Kidney epithelial cell (primary cell): ENCODE data around the gene FOCAD. TPM values are rescaled to one million over a fixed set of nuclear protein-coding genes. Genes with fewer than 3 reads are reported as not detected.

Experiments used
- DNase-seq: peaks from one replicate; pipeline ENCODE4 v3.0.0-alpha.2; 2010; ENCODE audit warnings: low read depth
- H3K27me3 ChIP-seq: 2 replicates; pipeline ENCODE4 v1.6.0; 2011; ENCODE audit warnings: low read length; ENCODE audit not compliant: control insufficient read depth, insufficient read depth
- H3K36me3 ChIP-seq: 2 replicates; pipeline ENCODE4 v1.5.1; 2011; ENCODE audit warnings: low read length; ENCODE audit not compliant: control insufficient read depth, insufficient read depth
- H3K4me3 ChIP-seq: 2 replicates; pipeline ENCODE4 v1.5.1; 2011; ENCODE audit warnings: low read depth, mild to moderate bottlenecking, control low read depth, low read length
- total RNA-seq: library from RNA; depleted of rRNA; stranded (reverse); fragments of >200 nt; gene quantifications from 2 replicates; pipeline ENCODE4 v1.2.3, GENCODE V29; 2015
- TF ChIP-seq, protein P1 (sequence below): IDR thresholded peaks from 2 replicates; pipeline ENCODE4 v1.5.1; 2011; ENCODE audit warnings: mild to moderate bottlenecking, moderate library complexity, low read length, control low read depth, inconsistent platforms; ENCODE audit not compliant: insufficient read depth, poor library complexity, severe bottlenecking

The FOCAD gene
- total RNA-seq, 1 donor from 2014 or later: 62.9 TPM

DNA sequence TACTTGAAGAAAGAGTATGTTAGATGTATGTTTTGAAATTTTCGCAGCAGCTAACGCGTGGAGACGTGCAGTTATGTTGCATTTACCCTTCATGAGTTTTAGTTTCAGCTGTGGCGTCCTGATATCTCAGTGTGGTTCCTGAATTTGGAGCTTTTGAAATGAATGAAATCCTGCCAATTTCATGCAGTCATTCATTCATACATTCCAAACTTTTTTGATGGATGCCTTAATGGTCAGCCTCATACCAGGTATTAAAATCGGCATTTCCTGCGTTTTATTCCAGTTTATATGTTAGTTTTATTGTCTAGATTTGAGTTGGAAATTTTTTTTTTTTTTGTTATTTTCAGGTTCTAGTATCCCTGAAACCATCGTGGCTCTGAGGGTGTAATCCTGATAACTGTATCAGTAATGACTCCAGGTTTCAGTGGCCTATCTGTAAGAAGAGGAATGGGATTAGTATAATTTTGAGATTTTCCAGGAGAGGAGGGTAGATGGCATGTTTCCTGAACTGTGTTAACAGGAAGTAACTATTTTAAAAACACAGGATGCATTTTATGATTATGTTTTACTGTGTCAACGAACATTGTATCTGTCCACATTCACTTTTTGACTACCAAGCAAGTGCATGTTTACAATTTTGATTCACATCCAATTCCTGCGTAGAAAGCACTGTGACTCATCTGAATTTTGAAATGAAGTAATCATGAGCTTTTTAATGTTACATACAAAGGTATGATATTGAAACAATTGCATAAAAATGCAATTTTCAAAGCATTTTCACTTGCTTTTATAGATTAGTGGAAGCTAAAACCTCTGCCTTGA lies 1.0 kb downstream of the FOCAD start:
- TF ChIP-seq, protein P1, sequence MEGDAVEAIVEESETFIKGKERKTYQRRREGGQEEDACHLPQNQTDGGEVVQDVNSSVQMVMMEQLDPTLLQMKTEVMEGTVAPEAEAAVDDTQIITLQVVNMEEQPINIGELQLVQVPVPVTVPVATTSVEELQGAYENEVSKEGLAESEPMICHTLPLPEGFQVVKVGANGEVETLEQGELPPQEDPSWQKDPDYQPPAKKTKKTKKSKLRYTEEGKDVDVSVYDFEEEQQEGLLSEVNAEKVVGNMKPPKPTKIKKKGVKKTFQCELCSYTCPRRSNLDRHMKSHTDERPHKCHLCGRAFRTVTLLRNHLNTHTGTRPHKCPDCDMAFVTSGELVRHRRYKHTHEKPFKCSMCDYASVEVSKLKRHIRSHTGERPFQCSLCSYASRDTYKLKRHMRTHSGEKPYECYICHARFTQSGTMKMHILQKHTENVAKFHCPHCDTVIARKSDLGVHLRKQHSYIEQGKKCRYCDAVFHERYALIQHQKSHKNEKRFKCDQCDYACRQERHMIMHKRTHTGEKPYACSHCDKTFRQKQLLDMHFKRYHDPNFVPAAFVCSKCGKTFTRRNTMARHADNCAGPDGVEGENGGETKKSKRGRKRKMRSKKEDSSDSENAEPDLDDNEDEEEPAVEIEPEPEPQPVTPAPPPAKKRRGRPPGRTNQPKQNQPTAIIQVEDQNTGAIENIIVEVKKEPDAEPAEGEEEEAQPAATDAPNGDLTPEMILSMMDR: no peak
- no peak for DNase-seq
- Histone ChIP-seq H3K4me3 (peak overlapping the region; percentile 84), H3K36me3 (no peaks in the 10 kb centered on the region), H3K27me3 (no peaks in the 10 kb centered on the region)

DNA sequence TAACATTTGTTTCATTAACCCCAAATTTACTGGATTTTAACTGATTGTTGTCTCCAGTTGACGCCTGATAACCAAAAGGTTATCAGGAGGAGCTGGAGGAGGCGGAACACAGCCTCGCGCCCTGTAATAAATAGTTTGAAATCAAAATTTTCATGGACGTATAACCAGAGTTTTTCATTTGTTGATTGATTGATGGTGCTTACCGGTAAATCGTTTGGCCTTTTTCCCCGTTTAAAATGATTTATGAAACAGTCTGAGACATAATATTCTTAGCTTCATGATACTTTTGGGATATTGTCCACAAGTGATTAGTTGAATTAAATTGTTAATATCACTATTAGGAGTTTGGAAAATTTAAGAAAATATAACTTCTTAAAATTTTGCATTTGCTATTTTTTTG lies 1.7 kb downstream of the FOCAD start:
- H3K4me3 ChIP-seq: no peak overlapping the region
- TF ChIP-seq, protein P1: no peak
- DNase-seq: no peak
- H3K36me3 ChIP-seq: no peaks in the 10 kb centered on the region
- no peaks in the 10 kb centered on the region for H3K27me3 ChIP-seq

DNA sequence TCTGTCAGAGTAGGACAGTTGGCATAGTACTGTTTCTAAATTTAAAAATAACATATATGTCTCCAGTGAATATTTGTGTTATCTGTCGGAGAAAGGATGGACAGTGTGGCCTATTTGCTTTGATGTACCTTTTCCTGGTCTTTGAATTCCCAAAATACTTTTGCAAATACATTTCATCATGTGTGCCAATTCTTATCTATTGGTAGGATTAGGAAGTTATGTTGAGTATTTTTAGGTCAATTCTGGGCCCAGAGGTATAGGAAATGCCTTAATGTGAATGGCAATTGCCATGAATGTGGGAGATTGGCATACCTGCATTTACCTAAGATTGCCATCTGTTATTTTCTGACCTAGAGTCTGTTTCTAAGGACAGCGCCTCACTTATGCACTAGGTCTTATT lies 5.8 kb downstream of the FOCAD start:
- no peaks in the 10 kb centered on the region for H3K36me3 ChIP-seq
- TF ChIP-seq, protein P1: no peak
- no peaks in the 10 kb centered on the region for H3K27me3 ChIP-seq
- H3K4me3 ChIP-seq: no peak overlapping the region
- no peak for DNase-seq

DNA sequence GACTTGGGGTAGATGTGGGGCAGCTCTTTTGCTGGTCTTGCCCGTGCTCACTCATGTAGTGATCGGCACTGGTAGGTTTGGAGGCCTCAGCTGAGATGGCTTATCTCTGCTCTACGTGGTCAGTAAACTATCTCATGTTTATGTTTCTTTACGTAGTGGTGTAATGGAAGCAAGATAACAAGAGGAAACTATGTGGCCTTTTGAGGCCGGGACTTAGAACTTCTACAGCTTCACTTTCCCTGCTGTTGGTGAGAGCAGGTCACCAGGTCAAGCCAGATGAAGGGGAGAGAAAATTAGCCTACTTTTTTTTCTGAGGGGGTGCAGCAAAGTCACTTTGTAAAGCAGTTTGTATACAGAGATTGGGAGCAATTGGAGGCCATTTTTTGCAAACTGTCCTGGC lies 8.5 kb downstream of the FOCAD start:
- Histone ChIP-seq H3K36me3 (no peaks in the 10 kb centered on the region), H3K27me3 (no peaks in the 10 kb centered on the region), H3K4me3 (no peak overlapping the region)
- no peak for DNase-seq
- TF ChIP-seq, protein P1: no peak

DNA sequence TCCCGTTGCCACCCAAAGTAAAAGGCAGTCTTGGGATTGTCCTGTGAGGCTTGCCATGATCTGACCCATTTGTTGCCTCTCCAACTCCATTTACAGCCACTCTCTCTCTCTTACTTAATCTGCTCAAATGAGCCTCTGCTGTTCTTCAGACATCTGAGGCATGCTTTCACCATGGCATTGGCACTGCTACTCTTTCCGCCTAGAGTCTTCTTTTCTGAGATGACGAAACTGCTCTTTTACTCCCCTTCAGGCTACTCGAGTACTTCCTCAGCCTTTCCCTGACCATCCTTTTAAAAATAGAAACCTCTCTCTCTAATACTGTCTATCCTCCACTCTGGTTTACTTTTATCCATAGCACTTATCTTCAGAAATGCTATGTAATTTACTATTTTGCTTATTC lies 9.0 kb downstream of the FOCAD start:
- TF ChIP-seq, protein P1: no peak

DNA sequence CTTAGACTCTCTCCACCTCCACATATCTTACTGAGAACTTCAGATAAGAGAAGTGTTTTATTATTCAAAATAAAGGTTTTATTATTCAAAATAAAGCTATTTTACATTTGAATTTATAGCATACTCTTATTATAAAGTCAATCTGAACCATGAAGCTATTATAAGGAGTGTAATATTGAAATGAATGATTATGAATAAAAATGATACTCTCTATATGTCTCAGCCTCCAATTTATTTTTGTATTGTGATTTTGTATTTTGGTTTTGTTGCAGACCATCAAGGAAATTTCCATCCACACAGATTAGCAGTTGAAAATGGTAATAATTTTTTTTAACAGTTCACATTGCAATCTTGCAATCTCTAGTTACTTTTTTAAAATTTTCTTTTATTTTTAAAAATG lies 10.2 kb downstream of the FOCAD start:
- H3K36me3 ChIP-seq: no peaks in the 10 kb centered on the region
- H3K27me3 ChIP-seq: no peaks in the 10 kb centered on the region
- DNase-seq: no peak
- TF ChIP-seq, protein P1: no peak
- no peak overlapping the region for H3K4me3 ChIP-seq

More for the DNA sequence above, 9.0 kb downstream of the FOCAD start:
- no peaks in the 10 kb centered on the region for H3K27me3 ChIP-seq
- no peaks in the 10 kb centered on the region for H3K36me3 ChIP-seq
- no peak for DNase-seq
- H3K4me3 ChIP-seq: no peak overlapping the region
